Testis (tissue), 2 donors: ENCODE results near the gene BLCAP.

Experiments used
- POLR2A ChIP-seq: fragments of 450-650 bp; IDR thresholded peaks from one replicate; pipeline ENCODE4 v1.6.1; 2017; ENCODE audit warnings: antibody characterized with exemption, mild to moderate bottlenecking, moderate library complexity
- TF ChIP-seq, protein P1 (sequence below), 3 experiments: fragments of 450-650 bp in 2 of 3; fragments of 200-600 bp in 1 of 3; sonication (generic) in 1 of 3; IDR thresholded peaks; one replicate each; pipeline ENCODE4 v1.5.1; 2016 to 2019; ENCODE audit warnings: antibody characterized with exemption in 3 of 3, mild to moderate bottlenecking in 2 of 3, moderate library complexity in 1 of 3

DNA sequence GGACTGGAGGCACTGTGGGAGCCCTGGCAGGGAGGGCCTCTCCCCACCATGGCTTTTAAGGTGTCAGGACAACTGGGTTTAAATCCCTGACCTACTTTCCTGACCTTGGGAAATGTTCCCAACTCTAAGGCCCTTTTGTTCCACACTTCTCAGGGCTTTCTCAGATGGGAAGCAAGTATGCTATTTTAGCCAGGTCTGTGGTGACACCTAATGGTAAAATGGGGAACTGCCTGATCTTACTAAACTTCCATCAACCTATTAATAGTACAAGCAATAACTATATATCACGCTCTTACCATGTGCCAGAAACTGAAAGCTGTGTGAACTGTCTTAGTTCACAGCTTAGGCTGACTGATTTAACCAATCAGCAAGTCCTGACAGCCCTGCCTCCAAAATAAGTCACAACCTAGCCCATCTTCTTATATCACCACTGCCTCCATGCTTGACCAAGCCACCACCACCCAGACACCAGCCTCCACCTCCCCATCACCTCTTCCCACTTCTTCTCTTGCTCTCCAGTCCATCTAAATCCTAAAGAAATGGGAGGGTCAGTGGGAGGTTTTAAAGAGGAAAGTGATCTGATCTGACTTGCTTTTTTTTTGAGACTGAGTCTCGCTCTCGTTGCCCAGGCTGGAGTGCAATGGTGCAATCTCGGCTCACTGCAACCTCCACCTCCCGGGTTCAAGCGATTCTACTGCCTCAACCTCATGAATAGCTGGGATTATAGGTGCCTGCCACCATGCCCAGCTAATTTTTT is 6.9 kb upstream of the BLCAP start:
- TF ChIP-seq POLR2A, result no peak
- TF ChIP-seq, protein P1, sequence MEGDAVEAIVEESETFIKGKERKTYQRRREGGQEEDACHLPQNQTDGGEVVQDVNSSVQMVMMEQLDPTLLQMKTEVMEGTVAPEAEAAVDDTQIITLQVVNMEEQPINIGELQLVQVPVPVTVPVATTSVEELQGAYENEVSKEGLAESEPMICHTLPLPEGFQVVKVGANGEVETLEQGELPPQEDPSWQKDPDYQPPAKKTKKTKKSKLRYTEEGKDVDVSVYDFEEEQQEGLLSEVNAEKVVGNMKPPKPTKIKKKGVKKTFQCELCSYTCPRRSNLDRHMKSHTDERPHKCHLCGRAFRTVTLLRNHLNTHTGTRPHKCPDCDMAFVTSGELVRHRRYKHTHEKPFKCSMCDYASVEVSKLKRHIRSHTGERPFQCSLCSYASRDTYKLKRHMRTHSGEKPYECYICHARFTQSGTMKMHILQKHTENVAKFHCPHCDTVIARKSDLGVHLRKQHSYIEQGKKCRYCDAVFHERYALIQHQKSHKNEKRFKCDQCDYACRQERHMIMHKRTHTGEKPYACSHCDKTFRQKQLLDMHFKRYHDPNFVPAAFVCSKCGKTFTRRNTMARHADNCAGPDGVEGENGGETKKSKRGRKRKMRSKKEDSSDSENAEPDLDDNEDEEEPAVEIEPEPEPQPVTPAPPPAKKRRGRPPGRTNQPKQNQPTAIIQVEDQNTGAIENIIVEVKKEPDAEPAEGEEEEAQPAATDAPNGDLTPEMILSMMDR (IDR thresholded peaks at IDR 0.05), result peak; percentile 76 to 93 (median 89)
